WTC11 (cell line): ENCODE measurements around the gene PPP1CA. TPM values are rescaled to one million over a fixed set of nuclear protein-coding genes. Genes with fewer than 3 reads are reported as not detected.

Experiments used
- ATAC-seq: fragments of 200-7000 bp; cut with Tn5 transposase; 2 replicates; pipeline ENCODE4 v1.10.0; 2021; ENCODE audit warnings: mild to moderate bottlenecking, moderate library complexity
- CTCF ChIA-PET: fragments of 300-600 bp; sonication (Branson Sonifier 250); formaldehyde crosslinking; loops from one replicate; lab custom pipeline; 2021; ENCODE audit warnings: antibody characterized with exemption; lab: Charles Lee
- POLR2A ChIA-PET: fragments of 350-600 bp; sonication (Branson Sonifier 250); formaldehyde crosslinking; loops from one replicate; lab custom pipeline; 2021; ENCODE audit warnings: antibody characterized with exemption; lab: Charles Lee
- DNase-seq: peaks from one replicate; pipeline ENCODE4 v3.0.0; 2021; ENCODE audit warnings: low spot score
- H3K27ac Mint-ChIP-seq: 2 replicates; pipeline ENCODE4 v1.8.0; 2021; ENCODE audit warnings: mixed read lengths
- H3K27me3 Mint-ChIP-seq: 2 replicates; pipeline ENCODE4 v1.8.0; 2021; ENCODE audit warnings: low read depth, mild to moderate bottlenecking, moderate library complexity, mixed read lengths
- H3K36me3 Mint-ChIP-seq: 2 replicates; pipeline ENCODE4 v1.8.0; 2021; ENCODE audit warnings: mixed read lengths
- H3K4me1 Mint-ChIP-seq: 2 replicates; pipeline ENCODE4 v1.8.0; 2022; ENCODE audit warnings: mixed read lengths
- H3K4me3 Mint-ChIP-seq: 2 replicates; pipeline ENCODE4 v1.8.0; 2021; ENCODE audit warnings: mild to moderate bottlenecking, moderate library complexity, mixed read lengths
- H3K9me3 Mint-ChIP-seq: 2 replicates; pipeline ENCODE4 v1.8.0; 2021; ENCODE audit warnings: mixed read lengths
- CREM ChIP-seq: sonication (generic); formaldehyde crosslinking; IDR thresholded peaks from 2 replicates; pipeline ENCODE4 v1.8.1; 2022; ENCODE audit warnings: mild to moderate bottlenecking, missing genetic modification reagents, moderate library complexity
- ELF4 ChIP-seq: sonication (generic); formaldehyde crosslinking; IDR thresholded peaks from 2 replicates; pipeline ENCODE4 v1.8.1; 2022; ENCODE audit warnings: low read depth, mild to moderate bottlenecking, moderate library complexity, missing genetic modification reagents
- FOXJ3 ChIP-seq: sonication (generic); formaldehyde crosslinking; IDR thresholded peaks from 2 replicates; pipeline ENCODE4 v1.9.0; 2021; ENCODE audit warnings: missing genetic modification reagents, mild to moderate bottlenecking, borderline replicate concordance
- IRF2 ChIP-seq: sonication (generic); formaldehyde crosslinking; IDR thresholded peaks from 2 replicates; pipeline ENCODE4 v1.8.0; 2022; ENCODE audit warnings: low read depth, missing genetic modification reagents, borderline replicate concordance
- NFATC4 ChIP-seq: fragments of 250-450 bp; sonication (Bioruptor Pico); IDR thresholded peaks from 2 replicates; pipeline ENCODE4 v1.9.0; 2021; ENCODE audit warnings: mild to moderate bottlenecking
- NFYB ChIP-seq: sonication (generic); formaldehyde crosslinking; conservative IDR thresholded peaks from 2 replicates; pipeline ENCODE4 v1.8.0; 2022; ENCODE audit warnings: low read depth, missing genetic modification reagents
- PRRX2 ChIP-seq: fragments of 250-450 bp; sonication (Bioruptor Pico); IDR thresholded peaks from 2 replicates; pipeline ENCODE4 v1.8.0; 2021; ENCODE audit warnings: mild to moderate bottlenecking
- SMAD4 ChIP-seq: sonication (generic); formaldehyde crosslinking; IDR thresholded peaks from 2 replicates; pipeline ENCODE4 v1.8.0; 2022; ENCODE audit warnings: mild to moderate bottlenecking, missing genetic modification reagents
- TCF7 ChIP-seq: sonication (generic); formaldehyde crosslinking; IDR thresholded peaks from 2 replicates; pipeline ENCODE4 v1.8.0; 2022; ENCODE audit warnings: mild to moderate bottlenecking, low read depth, missing genetic modification reagents, moderate library complexity
- ZNF396 ChIP-seq: fragments of 250-450 bp; sonication (Bioruptor Pico); IDR thresholded peaks from 2 replicates; pipeline ENCODE4 v1.8.0; 2021; ENCODE audit warnings: mild to moderate bottlenecking, moderate library complexity, borderline replicate concordance
- total RNA-seq: library from RNA; stranded (reverse); gene quantifications from 3 replicates; pipeline ENCODE4 v1.2.3, GENCODE V29; 2021
- TF ChIP-seq, protein P1 (sequence below): sonication (generic); formaldehyde crosslinking; IDR thresholded peaks from 2 replicates; pipeline ENCODE4 v1.8.1; 2022; ENCODE audit warnings: low read depth, mild to moderate bottlenecking, moderate library complexity, missing genetic modification reagents, borderline replicate concordance
- TF ChIP-seq, protein P2 (sequence below): fragments of 250-450 bp; sonication (Bioruptor Pico); IDR thresholded peaks from 2 replicates; pipeline ENCODE4 v1.8.0; 2021; ENCODE audit warnings: mild to moderate bottlenecking
- TF ChIP-seq, protein P3 (sequence below): sonication (generic); formaldehyde crosslinking; conservative IDR thresholded peaks from 2 replicates; pipeline ENCODE4 v1.8.1; 2022; ENCODE audit warnings: mild to moderate bottlenecking, missing genetic modification reagents
- TF ChIP-seq, protein P4 (sequence below): sonication (generic); formaldehyde crosslinking; IDR thresholded peaks from 2 replicates; pipeline ENCODE4 v1.8.0; 2022; ENCODE audit warnings: mild to moderate bottlenecking, missing genetic modification reagents

The PPP1CA gene
- total RNA-seq, 1 experiment from 2014 or later: 220 TPM

DNA sequence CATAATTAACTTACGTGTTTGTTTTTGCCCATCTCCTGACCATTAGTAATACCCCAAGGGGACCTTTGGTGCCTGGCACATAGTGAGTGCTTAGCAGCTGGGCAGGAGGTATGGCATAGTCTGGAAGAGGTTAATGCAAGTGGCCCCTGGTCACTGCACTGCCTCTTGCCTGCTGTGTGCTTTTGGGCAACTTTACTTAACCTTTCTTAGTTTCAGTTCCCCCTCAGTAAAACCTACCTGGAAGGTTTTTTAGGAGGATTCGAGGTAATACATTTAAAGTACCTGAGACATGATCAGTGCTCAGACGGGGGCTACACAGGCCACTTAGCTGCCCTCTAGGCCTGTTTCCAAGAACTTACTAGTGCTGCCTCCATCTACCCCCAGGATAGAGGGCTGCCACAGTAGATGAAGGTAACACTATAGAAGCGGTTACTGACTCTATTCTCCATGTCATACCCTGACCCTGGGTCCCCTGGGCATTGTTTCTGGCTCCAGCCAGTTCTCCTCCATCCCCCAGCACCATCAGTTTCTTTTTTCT lies 51.7 kb downstream of the PPP1CA start (continued):
- TF ChIP-seq TCF7 (CRISPR knock-in tag): no peak
- no peak for TF ChIP-seq NFATC4 (CRISPR knock-in tag)
- TF ChIP-seq ELF4: no peak
- no peak for TF ChIP-seq CREM (CRISPR knock-in tag)
- TF ChIP-seq, all 79 proteins: peak for 0

DNA sequence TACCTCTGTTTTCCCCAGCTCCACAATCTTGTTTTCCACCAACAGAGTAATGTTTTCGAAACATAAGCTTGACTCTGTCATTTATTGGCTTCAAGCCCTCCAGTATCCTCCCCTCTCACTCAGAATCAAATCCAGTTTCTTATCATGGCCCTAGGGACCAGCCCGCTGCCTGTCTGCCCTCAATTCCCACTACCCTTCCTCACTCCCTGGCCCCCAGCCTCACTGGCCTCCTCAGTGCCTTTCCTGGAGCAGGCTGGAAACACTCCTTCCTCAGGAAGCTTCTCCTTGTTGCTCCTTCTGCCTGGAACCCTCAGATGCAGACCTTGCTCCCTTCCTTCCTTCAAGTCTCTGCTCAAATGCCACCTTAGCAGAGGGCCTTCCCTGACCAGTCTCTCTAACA lies 52.2 kb downstream of the PPP1CA start:
- H3K36me3 Mint-ChIP-seq: no peaks in the 10 kb centered on the region
- TF ChIP-seq NFATC4 (CRISPR knock-in tag): no peak
- TF ChIP-seq, protein P1, sequence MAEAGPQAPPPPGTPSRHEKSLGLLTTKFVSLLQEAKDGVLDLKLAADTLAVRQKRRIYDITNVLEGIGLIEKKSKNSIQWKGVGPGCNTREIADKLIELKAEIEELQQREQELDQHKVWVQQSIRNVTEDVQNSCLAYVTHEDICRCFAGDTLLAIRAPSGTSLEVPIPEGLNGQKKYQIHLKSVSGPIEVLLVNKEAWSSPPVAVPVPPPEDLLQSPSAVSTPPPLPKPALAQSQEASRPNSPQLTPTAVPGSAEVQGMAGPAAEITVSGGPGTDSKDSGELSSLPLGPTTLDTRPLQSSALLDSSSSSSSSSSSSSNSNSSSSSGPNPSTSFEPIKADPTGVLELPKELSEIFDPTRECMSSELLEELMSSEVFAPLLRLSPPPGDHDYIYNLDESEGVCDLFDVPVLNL (CRISPR knock-in tag): no peak
- no peak for TF ChIP-seq TCF7 (CRISPR knock-in tag)
- no peak for TF ChIP-seq SMAD4 (CRISPR knock-in tag)
- no peak for TF ChIP-seq IRF2 (CRISPR knock-in tag)
- TF ChIP-seq FOXJ3: no peak
- TF ChIP-seq, protein P2, sequence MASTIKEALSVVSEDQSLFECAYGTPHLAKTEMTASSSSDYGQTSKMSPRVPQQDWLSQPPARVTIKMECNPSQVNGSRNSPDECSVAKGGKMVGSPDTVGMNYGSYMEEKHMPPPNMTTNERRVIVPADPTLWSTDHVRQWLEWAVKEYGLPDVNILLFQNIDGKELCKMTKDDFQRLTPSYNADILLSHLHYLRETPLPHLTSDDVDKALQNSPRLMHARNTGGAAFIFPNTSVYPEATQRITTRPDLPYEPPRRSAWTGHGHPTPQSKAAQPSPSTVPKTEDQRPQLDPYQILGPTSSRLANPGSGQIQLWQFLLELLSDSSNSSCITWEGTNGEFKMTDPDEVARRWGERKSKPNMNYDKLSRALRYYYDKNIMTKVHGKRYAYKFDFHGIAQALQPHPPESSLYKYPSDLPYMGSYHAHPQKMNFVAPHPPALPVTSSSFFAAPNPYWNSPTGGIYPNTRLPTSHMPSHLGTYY: no peak
- TF ChIP-seq NFYB: no peak
- TF ChIP-seq PRRX2 (CRISPR knock-in tag): no peak
- no peaks in the 10 kb centered on the region for H3K9me3 Mint-ChIP-seq
- H3K27ac Mint-ChIP-seq: peak overlapping the region; percentile 1; the same call in 1 of the 2 replicates
- POLR2A ChIA-PET: no interaction called here
- DNase-seq (no peak), ATAC-seq (no peak)
- H3K4me3 Mint-ChIP-seq: no peak overlapping the region
- H3K27me3 Mint-ChIP-seq: no peaks in the 10 kb centered on the region; the same call in 1 of the 2 replicates
- CTCF ChIA-PET: interaction anchor here (0.8 to 10.1 kb wide), 6 partner anchors 26 to 87 kb away, joined by 3 to 842 read pairs (median 4); partner anchors contain the start of genes CLCF1 and RAD9A
- peaks cover 22% of the 10 kb centered on the region for H3K4me1 Mint-ChIP-seq

DNA sequence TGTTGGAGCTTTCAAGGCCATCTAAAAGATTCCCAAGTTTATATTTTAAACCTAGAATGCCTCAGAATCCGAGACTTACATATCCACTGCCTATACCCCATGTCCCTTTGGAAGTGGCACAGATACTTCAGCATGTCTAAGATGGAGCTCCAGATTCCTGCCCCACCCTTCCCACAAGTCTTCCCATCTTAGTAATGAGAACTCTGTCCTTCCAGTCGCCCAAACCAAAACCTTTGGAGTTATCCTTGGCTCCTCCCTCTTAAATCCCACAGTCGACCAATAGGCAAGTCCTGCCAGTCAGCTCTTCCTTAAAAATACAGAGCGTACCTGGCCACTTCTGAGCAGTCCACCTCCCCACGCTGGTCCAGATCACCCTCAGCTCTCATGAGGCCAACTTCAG lies 52.6 kb downstream of the PPP1CA start:
- no peak overlapping the region for H3K27ac Mint-ChIP-seq
- TF ChIP-seq ZNF396 (CRISPR knock-in tag) (no peak), SMAD4 (CRISPR knock-in tag) (no peak)
- TF ChIP-seq, protein P3, sequence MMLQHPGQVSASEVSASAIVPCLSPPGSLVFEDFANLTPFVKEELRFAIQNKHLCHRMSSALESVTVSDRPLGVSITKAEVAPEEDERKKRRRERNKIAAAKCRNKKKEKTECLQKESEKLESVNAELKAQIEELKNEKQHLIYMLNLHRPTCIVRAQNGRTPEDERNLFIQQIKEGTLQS: no peak
- TF ChIP-seq, protein P4, sequence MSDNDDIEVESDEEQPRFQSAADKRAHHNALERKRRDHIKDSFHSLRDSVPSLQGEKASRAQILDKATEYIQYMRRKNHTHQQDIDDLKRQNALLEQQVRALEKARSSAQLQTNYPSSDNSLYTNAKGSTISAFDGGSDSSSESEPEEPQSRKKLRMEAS (CRISPR knock-in tag): no peak
- TF ChIP-seq, protein P1 (CRISPR knock-in tag): no peak
- TF ChIP-seq, all 79 proteins: peak for 0
- no peaks in the 10 kb centered on the region for H3K36me3 Mint-ChIP-seq

More for the DNA sequence above, 52.6 kb downstream of the PPP1CA start:
- no peak overlapping the region for H3K4me3 Mint-ChIP-seq
- ATAC-seq (no peak), DNase-seq (no peak)
- peaks cover 18% of the 10 kb centered on the region for H3K4me1 Mint-ChIP-seq
- no peaks in the 10 kb centered on the region; the same call in 1 of the 2 replicates for H3K27me3 Mint-ChIP-seq
- no peaks in the 10 kb centered on the region for H3K9me3 Mint-ChIP-seq
- POLR2A ChIA-PET: no interaction called here
- CTCF ChIA-PET: interaction anchor here (0.8 to 10.1 kb wide), 5 partner anchors 27 to 87 kb away, joined by 3 to 842 read pairs (median 4); partner anchors contain the start of genes CLCF1 and RAD9A

Other genes with a start within 250 kb of the PPP1CA start
- 59.4 to 68.1 TPM (median 61.4 TPM) in 3 replicates for gene GRK2, start 135.4 kb downstream of the PPP1CA start, total RNA-seq
- 36.8 to 55.5 TPM (median 42.4 TPM) in 3 replicates for gene ANKRD13D, start 112.6 kb downstream of the PPP1CA start, total RNA-seq
- gene SSH3, start 98.3 kb downstream of the PPP1CA start, total RNA-seq: 34.8 to 43.4 TPM (median 42.3 TPM) in 3 replicates
- gene POLD4, start 48.3 kb downstream of the PPP1CA start, total RNA-seq: 30.3 to 38.3 TPM (median 37.7 TPM) in 3 replicates
- 0.48 to 0.92 TPM (median 0.92 TPM) in 3 replicates for gene CLCF1, start 28.3 kb downstream of the PPP1CA start, total RNA-seq
- gene RAD9A, start 9.9 kb downstream of the PPP1CA start, total RNA-seq: 25.7 to 45.5 TPM (median 26.7 TPM) in 3 replicates
- 0.72 to 1.0 TPM (median 0.96 TPM) in 3 replicates for gene TBC1D10C, start 2.2 kb upstream of the PPP1CA start, total RNA-seq
- 1.3 to 2.6 TPM (median 2.4 TPM) in 3 replicates for gene CARNS1, start 13.8 kb upstream of the PPP1CA start, total RNA-seq
- gene RPS6KB2, start 26.6 kb upstream of the PPP1CA start, total RNA-seq: 44.3 to 54.7 TPM (median 50.2 TPM) in 3 replicates
- gene PTPRCAP, start 35.8 kb upstream of the PPP1CA start, total RNA-seq: 3.5 to 4.0 TPM (median 3.6 TPM) in 3 replicates
- gene CORO1B, start 41.6 kb upstream of the PPP1CA start, total RNA-seq: 100 to 109 TPM (median 102 TPM) in 3 replicates
- not detected in 3 replicates for gene GPR152, start 50.9 kb upstream of the PPP1CA start, total RNA-seq
- 0.09 to 0.23 TPM in 2 of 3 replicates, not detected in the other for gene CABP4, start 53.5 kb upstream of the PPP1CA start, total RNA-seq
- 55.6 to 61.1 TPM (median 59.6 TPM) in 3 replicates for gene TMEM134, start 67.4 kb upstream of the PPP1CA start, total RNA-seq
- gene AIP, start 81.2 kb upstream of the PPP1CA start, total RNA-seq: 32.8 to 42.1 TPM (median 40.0 TPM) in 3 replicates
- 51.3 to 55.4 TPM (median 51.8 TPM) in 3 replicates for gene PITPNM1, start 103.5 kb upstream of the PPP1CA start, total RNA-seq
- 47.6 to 53.1 TPM (median 52.5 TPM) in 3 replicates for gene CDK2AP2, start 106.3 kb upstream of the PPP1CA start, total RNA-seq
- gene CABP2, start 121.6 kb upstream of the PPP1CA start, total RNA-seq: not detected in 3 replicates
- 1,404 to 1,452 TPM (median 1,412 TPM) in 3 replicates for gene GSTP1, start 182.0 kb upstream of the PPP1CA start, total RNA-seq
- 201 to 231 TPM (median 213 TPM) in 3 replicates for gene NDUFV1, start 205.1 kb upstream of the PPP1CA start, total RNA-seq
- gene NUDT8, start 228.1 kb upstream of the PPP1CA start, total RNA-seq: 7.6 to 8.3 TPM (median 7.8 TPM) in 3 replicates
- 0.21 TPM in 1 of 3 replicates, not detected in the others for gene TBX10, start 237.9 kb upstream of the PPP1CA start, total RNA-seq
- gene ACY3, start 248.9 kb upstream of the PPP1CA start, total RNA-seq: 0.27 TPM in 1 of 3 replicates, not detected in the others